NCI-H1105 (cell line): Measurements from ENCODE around the gene POLR1A.

Experiments
- DNase-seq: peaks from one replicate; lab custom pipeline; 2025; lab: John Stamatoyannopoulos, UW

POLR1A gene

GRCh38 chr2:86021396-86022378 lies 84.0 kb downstream of the POLR1A start:
- DNase-seq, result no peak

DNA sequence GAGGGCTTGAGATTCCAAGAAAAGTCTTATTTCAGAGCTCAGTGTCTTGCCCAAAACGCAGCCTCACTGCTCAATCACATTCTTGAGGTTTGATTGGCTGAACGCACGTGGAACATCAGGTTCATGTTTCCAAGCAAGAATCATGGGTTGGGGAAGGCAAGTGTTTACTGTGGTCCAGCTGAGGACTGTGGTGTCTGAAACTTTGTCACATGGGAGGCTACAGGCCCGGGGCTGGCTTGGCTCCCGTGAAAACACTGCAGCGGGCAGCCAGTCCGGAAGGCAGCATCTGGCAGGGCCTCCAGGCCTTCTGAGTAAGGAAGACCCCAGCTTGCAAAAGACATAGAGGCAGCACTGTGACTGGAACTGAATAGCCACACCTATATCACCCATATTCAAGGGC lies 84.7 kb downstream of the POLR1A start:
- no peak for DNase-seq

- DNase-seq, result no peak
Observed at GRCh38 chr2:86019121-86019520, 86.6 kb downstream of the POLR1A start.

DNA sequence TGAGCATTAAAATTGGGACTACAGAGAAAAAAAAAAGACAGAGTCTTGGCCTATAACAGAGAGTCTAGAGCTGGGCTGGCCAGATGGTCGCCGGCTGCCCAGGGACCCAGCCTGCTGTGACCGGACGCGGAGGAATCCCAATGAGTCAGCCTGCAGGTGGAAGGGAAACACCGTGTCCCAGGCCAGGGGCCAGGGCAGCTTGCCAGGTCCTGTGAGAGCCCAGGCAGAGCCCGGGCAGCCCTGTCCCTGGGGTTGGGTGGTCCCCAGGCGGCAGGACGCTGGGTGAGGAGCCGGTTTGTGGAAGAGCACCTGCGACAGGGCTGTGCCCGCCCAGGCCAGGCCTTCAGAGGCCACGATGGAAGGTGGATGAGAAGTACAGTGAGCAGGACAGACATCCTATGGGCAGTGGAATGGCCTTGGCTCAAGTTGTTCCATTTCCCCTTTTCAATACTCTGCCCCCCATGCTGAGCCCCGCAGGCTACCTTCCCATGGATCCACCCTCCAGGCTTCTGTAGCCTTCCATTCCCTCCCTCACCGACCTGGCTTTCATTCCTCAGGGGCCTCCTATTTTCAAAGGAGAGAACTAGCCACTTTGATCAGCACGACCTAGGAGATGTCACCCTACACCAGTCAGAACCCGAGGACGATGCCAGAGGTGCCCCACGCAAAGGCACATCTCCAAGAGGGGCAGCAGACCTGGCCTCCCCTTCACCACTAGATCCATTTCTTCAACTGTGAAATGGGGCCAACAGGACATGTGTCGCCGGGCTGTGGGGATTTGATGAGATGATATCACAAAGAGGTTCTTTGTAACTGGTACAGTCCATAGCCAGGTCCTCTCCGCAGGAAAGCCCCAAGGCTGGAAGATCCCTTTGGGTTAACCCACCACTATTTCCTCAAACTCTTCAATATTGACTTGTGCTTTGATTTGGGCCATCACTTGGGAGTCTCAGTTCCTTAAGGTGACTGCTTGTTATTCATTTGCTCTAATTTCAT lies 87.5 kb downstream of the POLR1A start:
- no peak for DNase-seq

GRCh38 chr2:86016581-86016980 lies 89.1 kb downstream of the POLR1A start:
- DNase-seq, result no peak

DNA sequence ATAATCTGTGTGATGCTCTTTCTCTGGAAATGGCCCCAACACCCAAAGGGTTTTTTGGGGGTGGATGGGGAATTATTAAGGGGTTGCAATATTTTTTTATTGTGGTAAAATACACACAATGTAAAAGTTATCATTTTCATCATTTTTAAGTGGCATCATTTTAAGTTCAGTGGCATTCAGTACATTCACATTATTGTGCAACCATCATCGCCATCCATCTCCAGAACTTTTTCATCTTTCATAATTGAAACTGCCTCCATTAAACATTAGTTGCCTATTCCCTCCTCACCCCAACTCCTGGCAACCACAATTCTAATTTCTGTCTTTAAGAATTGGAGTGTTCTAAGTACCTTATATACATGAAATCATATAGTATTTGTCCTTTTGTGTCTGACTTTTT lies 90.0 kb downstream of the POLR1A start:
- DNase-seq, result no peak

DNA sequence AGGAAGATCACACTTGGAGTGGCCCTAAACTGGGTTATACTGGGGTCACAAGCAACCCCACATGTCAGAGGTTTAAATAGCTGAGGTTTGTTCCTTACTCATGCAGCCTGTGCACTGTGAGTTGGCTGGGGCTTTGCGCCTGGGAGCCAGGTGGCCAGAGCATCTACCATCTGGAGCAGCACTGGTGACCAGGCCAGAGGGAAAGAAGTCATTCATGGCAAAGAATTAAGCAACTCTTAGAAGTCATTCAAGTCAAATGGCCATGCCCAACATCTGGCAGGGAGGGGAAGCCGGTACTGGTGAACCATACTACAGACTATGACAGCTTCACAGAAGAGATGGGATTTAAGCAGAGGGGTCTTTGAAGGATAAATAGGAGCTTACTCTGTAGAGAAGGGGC lies 90.7 kb downstream of the POLR1A start:
- DNase-seq, result no peak

DNA sequence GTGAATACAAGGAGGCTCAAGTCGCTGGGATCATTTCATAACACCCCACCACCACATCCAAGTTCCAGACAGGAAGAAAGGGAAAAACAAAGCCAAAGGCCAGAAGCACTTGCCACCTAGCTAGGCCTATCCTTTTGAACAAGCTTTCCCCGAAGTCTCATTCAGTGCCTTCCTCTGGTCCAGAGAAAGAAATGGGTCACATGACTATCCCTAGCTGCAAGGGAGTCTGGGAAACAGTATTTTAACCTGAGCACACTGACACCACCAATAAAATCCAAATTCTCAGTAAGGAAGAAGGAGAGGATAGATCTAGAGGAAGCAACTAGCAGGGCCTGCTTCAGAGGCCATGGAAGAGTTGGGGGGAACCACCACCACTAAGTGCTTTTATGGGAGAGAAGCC lies 91.2 kb downstream of the POLR1A start:
- no peak for DNase-seq

- DNase-seq, result no peak
Observed at GRCh38 chr2:86012007-86012712, 93.5 kb downstream of the POLR1A start.

DNA sequence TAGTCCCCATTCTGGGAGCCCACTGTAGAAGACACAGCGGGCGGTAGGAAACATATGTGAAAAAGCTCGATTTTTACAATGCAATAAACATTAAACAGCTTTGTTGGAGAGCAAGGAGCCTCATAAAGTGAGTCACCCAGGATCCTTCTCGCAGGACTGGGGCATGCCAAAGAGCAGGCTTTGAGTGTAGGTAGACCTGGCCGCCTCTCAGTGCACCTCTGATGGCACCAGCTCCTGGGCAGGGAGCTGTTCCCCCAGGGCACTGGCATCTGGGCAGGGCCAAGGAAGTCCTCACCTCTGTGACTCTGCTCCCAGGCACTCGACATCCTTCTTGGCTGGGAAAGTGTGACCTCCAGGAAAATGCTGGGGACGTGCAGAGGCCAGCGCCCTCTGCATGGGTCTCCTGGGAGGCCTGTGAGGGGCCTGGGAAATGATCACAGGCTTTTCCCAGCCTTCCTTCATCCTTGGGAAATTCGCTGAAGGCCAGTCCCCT lies 94.2 kb downstream of the POLR1A start:
- DNase-seq, result no peak

DNA sequence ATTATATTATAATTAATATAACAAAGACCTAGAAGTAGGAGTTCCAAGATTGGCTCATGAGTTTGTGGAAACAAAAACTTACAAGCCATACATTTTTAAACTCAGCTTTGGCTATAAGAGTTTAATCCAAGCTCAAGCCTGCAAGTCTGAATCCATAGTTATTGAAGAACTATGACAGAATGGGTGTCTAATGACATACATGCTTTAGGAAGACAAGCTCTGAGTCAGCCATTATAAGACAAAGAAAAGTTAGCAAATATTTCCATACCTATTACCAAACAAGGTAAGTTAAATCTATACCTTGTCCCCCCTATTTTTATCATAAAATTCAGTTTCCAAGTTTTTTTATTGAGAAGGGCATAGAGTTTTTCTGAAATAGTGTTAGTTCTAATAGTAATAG lies 95.6 kb downstream of the POLR1A start:
- DNase-seq, result no peak

DNA sequence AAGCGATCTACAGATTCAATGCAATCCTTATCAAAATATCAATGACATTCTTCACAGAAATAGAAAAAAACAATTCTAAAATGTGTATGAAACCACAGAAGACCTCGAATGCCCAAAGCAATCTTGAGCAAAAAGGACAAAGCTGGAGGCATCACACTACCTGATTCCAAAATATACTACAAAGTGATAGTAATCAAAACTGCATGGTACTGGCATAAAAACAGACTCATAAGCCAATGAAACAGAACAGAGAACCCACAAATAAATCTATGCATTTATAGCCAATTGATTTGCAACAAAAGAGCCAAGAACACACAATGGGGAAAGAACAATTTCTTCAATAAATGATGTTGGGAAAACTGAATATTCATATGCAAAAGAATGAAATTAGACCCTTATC lies 99.2 kb downstream of the POLR1A start:
- DNase-seq, result no peak

DNA sequence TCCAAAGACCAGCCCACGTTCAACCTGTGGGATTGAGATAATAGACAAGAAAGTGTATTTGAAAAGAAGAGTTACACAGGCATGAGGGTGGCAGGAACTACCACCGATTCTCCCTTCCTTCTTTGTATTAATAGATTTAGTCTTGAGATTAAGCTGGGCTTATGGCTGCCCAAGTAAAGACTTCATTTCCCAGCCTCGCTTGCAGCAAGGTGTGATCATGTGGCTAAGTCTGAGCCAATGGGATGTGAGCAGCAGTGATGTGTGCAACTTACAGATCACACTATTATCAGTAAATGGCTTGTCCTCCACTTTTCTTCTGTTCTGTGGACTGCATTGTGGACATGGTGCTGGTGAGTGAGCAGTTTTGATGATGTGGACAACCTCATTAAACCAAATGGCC lies 101.7 kb downstream of the POLR1A start:
- no peak for DNase-seq

- no peak for DNase-seq
Observed at GRCh38 chr2:86003104-86003503, 102.6 kb downstream of the POLR1A start.

GRCh38 chr2:86002375-86002774 lies 103.3 kb downstream of the POLR1A start:
- no peak for DNase-seq

- DNase-seq, result no peak
Observed at GRCh38 chr2:86001326-86001725, 104.4 kb downstream of the POLR1A start.

DNA sequence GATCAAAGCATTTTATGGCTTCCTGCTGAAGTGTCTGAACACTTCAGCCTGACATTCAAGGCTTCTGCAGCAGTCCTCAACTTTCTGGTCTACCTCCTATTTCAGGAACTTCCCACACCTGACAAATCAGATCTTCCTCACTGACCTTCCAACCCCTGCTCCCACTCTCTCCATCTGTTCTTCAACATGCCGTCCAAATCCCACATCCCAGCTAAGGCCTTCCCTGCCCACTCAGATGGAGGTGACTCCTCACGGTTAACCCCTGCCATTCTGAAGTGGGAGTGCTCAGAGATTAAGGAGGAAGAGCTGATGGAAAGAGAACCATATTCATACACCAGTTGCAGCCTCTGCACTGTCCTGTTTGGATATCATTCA lies 104.8 kb downstream of the POLR1A start:
- no peak for DNase-seq

DNA sequence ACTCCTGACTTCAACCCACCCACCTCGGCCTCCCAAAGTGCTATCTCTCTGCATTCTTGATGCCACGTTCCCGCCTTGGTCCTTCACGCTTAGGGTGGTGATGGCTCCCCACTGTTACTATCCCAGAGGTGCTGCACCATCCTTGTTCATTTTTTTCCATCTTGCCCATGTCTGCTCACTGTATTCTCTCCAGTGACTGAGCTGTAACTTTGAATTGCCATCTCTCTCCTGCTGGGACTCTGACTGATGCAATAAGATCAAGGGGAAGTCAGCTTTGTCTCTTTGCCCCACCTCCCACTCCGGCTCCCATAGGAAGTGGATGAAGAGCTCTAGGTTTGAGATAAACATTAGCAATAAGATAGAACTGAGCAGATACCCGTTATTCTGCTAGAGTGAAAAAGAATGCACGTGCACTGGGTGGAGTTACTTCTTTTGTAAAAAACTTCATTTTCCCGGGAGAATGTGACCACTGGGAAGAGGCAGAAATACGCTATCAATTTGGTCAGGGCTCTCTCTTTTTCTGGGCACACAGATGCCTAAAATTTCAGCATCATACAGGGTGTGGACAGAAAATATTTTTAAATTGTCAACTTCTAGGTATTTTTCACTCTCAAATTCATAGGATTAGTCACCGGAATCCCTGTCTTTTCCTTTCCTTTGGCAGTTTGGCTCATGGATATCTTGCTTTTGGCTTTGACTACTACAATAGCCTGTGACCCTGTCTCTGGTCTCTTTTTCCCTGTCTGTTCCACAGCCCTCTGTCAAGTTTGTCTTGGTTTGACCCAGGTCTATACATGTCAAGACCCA lies 105.4 kb downstream of the POLR1A start:
- no peak for DNase-seq

- no peak for DNase-seq
Observed at GRCh38 chr2:85999061-85999831, 106.4 kb downstream of the POLR1A start.
